LNCaP clone FGC (cell line): ENCODE results near the gene IWS1.

Source experiments
- DNase-seq: peaks from one replicate; pipeline ENCODE4 v3.0.0-alpha.2; 2011; ENCODE audit warnings: low read depth
- H3K4me3 ChIP-seq: 2 replicates; pipeline ENCODE4 v1.5.1; 2011; ENCODE audit warnings: mild to moderate bottlenecking, low read depth, low read length, control low read depth
- CTCF ChIP-seq: IDR thresholded peaks from 2 replicates; pipeline ENCODE4 v1.5.1; 2012; ENCODE audit warnings: mild to moderate bottlenecking; ENCODE audit not compliant: control insufficient read depth, insufficient read depth; ENCODE audit errors: extremely low read depth

IWS1 gene

DNA sequence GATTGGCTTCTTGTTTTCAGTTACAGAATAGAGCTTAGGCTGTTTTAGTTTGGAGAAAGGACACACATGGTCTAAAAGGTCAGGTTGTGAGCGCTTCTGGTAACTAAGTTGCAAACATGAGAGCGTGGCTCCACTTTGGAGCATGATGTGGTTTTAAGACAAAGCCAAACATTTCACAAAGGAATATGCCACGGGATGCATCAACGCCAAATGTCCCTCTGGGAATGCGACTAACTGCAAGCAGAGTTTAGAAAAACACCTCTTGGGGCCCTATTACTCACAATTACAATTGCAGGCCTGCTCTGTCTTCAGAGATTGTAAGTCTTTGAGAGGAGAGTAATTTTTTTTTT is 34.6 kb upstream of the IWS1 start:
- DNase-seq, result no peak
- H3K4me3 ChIP-seq, result no peak overlapping the region
- no peak for TF ChIP-seq CTCF

GRCh38 chr2:127560201-127560930 is 34.1 kb upstream of the IWS1 start:
- DNase-seq, result no peak
- no peak for TF ChIP-seq CTCF
- no peak overlapping the region for H3K4me3 ChIP-seq

GRCh38 chr2:127559454-127559853 is 33.2 kb upstream of the IWS1 start:
- TF ChIP-seq CTCF, result no peak
- DNase-seq, result no peak

DNA sequence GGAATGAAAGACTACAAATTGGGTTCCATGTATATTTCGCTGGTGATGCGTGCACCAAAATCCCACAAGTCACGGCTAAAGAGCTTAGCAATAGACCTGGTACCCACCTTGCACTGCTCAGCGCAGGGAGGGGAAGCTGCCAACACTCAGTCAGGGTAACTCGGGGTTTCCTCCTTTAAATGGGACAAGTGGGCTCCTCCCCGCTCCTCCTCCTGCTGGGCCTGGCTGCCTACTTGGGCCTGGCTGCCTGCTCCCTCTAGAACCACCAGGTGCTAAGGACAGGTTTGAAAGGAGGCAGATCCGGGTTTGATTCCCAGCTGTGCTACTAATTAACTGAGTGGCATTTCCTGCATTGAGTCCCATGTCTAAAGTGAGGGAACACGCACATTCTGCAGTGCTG is 32.6 kb upstream of the IWS1 start:
- no peak for DNase-seq
- H3K4me3 ChIP-seq, result no peak overlapping the region
- TF ChIP-seq CTCF, result no peak

More at GRCh38 chr2:127559454-127559853, 33.2 kb upstream of the IWS1 start:
- H3K4me3 ChIP-seq, result no peak overlapping the region

- DNase-seq, result no peak
- TF ChIP-seq CTCF, result no peak
- no peak overlapping the region for H3K4me3 ChIP-seq
Observed at GRCh38 chr2:127552846-127553245, 26.6 kb upstream of the IWS1 start.

GRCh38 chr2:127552336-127552735 is 26.0 kb upstream of the IWS1 start:
- TF ChIP-seq CTCF, result no peak
- DNase-seq, result no peak
- H3K4me3 ChIP-seq, result no peak overlapping the region
